ENCODE results near the gene GRID2IP. TPM values are rescaled to one million over a fixed set of nuclear protein-coding genes. Genes with fewer than 3 reads are reported as not detected.

GRID2IP gene
- total and polyA plus RNA-seq, 4 donors, result 0.16 to 0.80 (median 0.50) TPM

GRCh38 chr7:6448943-6449543 is 102.2 kb downstream of the GRID2IP start:
- Histone ChIP-seq H3K27ac (ENCODE audit: low read depth in 1 of 2, low read length in 1 of 2) (peak overlapping the region in 1 of 2 donors; percentile 79), H3K4me3 (no peak overlapping the region), H3K4me1 (ENCODE audit: control insufficient read depth in 5 of 5, insufficient read depth in 5 of 5, low read length in 5 of 5) (peaks cover 0 to 12% (median 5%) of the 10 kb centered on the region in 5 donors), H3K27me3 (ENCODE audit: control insufficient read depth in 3 of 3, insufficient read depth in 3 of 3, low read length in 2 of 3) (no peaks in the 10 kb centered on the region), H3K9me3 (ENCODE audit: control insufficient read depth in 4 of 4, insufficient read depth in 3 of 4, low read length in 3 of 4) (no peaks in the 10 kb centered on the region), H3K36me3 (ENCODE audit: control insufficient read depth in 4 of 4, insufficient read depth in 4 of 4, low read length in 4 of 4) (peaks cover 0 to 15% (median 10%) of the 10 kb centered on the region in 4 donors), H3K9ac (ENCODE audit: insufficient read depth in 1 of 2, low read length in 2 of 2) (no peak overlapping the region)
- TF ChIP-seq CTCF (IDR thresholded peaks at IDR 0.05; ENCODE audit: control extremely low read depth, extremely low read depth), result no peak
- DNase-seq (no peak), ATAC-seq (ENCODE audit: insufficient read depth, low FRiP score) (no peak)
- WGBS, 2 donors, result 90 to 92% methylated on average over 16 of the region's 16 CpGs

- Histone ChIP-seq H3K27ac (ENCODE audit: low read depth in 1 of 2, low read length in 1 of 2) (peak within 1 kb of the TSS; percentile 84 to 95), H3K9ac (ENCODE audit: insufficient read depth in 1 of 2, low read length in 2 of 2) (peak within 1 kb of the TSS; percentile 90 to 94), H3K27me3 (ENCODE audit: control insufficient read depth in 3 of 3, insufficient read depth in 3 of 3, low read length in 2 of 3) (no peaks in the 10 kb centered on the region), H3K9me3 (ENCODE audit: control insufficient read depth in 4 of 4, insufficient read depth in 3 of 4, low read length in 3 of 4) (no peaks in the 10 kb centered on the region), H3K4me3 (peak within 1 kb of the TSS; percentile 94), H3K36me3 (ENCODE audit: control insufficient read depth in 4 of 4, insufficient read depth in 4 of 4, low read length in 4 of 4) (peaks cover 0 to 23% (median 14%) of the 10 kb centered on the region in 4 donors), H3K4me1 (ENCODE audit: control insufficient read depth in 5 of 5, insufficient read depth in 5 of 5, low read length in 5 of 5) (peaks cover 0 to 12% (median 5%) of the 10 kb centered on the region in 5 donors)
- ATAC-seq (ENCODE audit: insufficient read depth, low FRiP score), result peak; percentile 83
- TF ChIP-seq CTCF (IDR thresholded peaks at IDR 0.05; ENCODE audit: control extremely low read depth, extremely low read depth), result no peak
- 0 to 1% methylated on average over 61 of the region's 61 CpGs for WGBS, 2 donors
- DNase-seq, result peak; percentile 96 to 97 (median 96)
Observed at GRCh38 chr7:6447581-6448199, 103.6 kb downstream of the GRID2IP start, which contains the start of gene DAGLB. DAGLB (minus strand) TSS chr7:6447954; CDS start chr7:6447842, 112 bp downstream.

Other genes with a start within 250 kb of the GRID2IP start
- 10 to 100 TPM; 16.2 to 16.7 TPM for gene FAM220A, start 202.5 kb downstream of the GRID2IP start, total RNA-seq
- gene FAM220A, start 202.5 kb downstream of the GRID2IP start, polyA plus RNA-seq, result 1 to 10 TPM; 6.1 to 7.5 TPM
- gene RAC1, start 176.9 kb downstream of the GRID2IP start, total RNA-seq, result 100 to 1,000 TPM in 1 of 2 donors, 10 to 100 TPM in 1; 99.1 to 261 TPM
- 100 to 1,000 TPM; 251 to 269 TPM for gene RAC1, start 176.9 kb downstream of the GRID2IP start, polyA plus RNA-seq
- gene DAGLB, start 103.5 kb downstream of the GRID2IP start, total RNA-seq, result 10 to 100 TPM; 22.6 to 43.3 TPM
- 10 to 100 TPM; 13.9 to 16.3 TPM for gene DAGLB, start 103.5 kb downstream of the GRID2IP start, polyA plus RNA-seq
- 100 to 1,000 TPM in 1 of 2 donors, 10 to 100 TPM in 1; 97.4 to 161 TPM for gene KDELR2, start 67.3 kb downstream of the GRID2IP start, total RNA-seq
- gene KDELR2, start 67.3 kb downstream of the GRID2IP start, polyA plus RNA-seq, result 100 to 1,000 TPM in 1 of 2 donors, 10 to 100 TPM in 1; 84.3 to 103 TPM
- gene ZDHHC4, start 26.0 kb upstream of the GRID2IP start, total RNA-seq, result 10 to 100 TPM; 57.3 to 79.6 TPM
- 10 to 100 TPM; 44.1 to 46.4 TPM for gene ZDHHC4, start 26.0 kb upstream of the GRID2IP start, polyA plus RNA-seq
- gene INTS15, start 38.6 kb upstream of the GRID2IP start, total RNA-seq, result 10 to 100 TPM; 24.7 to 34.5 TPM
- 10 to 100 TPM; 13.8 to 20.2 TPM for gene INTS15, start 38.6 kb upstream of the GRID2IP start, polyA plus RNA-seq
- gene ZNF853, start 64.1 kb upstream of the GRID2IP start, total RNA-seq, result 1 to 10 TPM; 5.3 to 7.6 TPM
- gene ZNF853, start 64.1 kb upstream of the GRID2IP start, polyA plus RNA-seq, result 1 to 10 TPM; 1.4 to 2.3 TPM
- gene ZNF316, start 85.9 kb upstream of the GRID2IP start, total RNA-seq, result 10 to 100 TPM; 20.9 to 38.5 TPM
- gene ZNF316, start 85.9 kb upstream of the GRID2IP start, polyA plus RNA-seq, result 10 to 100 TPM; 23.3 to 24.6 TPM
- gene ZNF12, start 155.5 kb upstream of the GRID2IP start, total RNA-seq, result 10 to 100 TPM; 22.6 to 36.5 TPM
- 1 to 10 TPM; 9.3 to 9.4 TPM for gene ZNF12, start 155.5 kb upstream of the GRID2IP start, polyA plus RNA-seq
- 1 to 10 TPM; 5.2 to 9.0 TPM for gene RSPH10B2, start 202.6 kb upstream of the GRID2IP start, total RNA-seq
- gene RSPH10B2, start 202.6 kb upstream of the GRID2IP start, polyA plus RNA-seq, result 1 to 10 TPM; 1.4 to 3.8 TPM